ENCODE data around the gene RPS6KB2.

RPS6KB2 gene

DNA sequence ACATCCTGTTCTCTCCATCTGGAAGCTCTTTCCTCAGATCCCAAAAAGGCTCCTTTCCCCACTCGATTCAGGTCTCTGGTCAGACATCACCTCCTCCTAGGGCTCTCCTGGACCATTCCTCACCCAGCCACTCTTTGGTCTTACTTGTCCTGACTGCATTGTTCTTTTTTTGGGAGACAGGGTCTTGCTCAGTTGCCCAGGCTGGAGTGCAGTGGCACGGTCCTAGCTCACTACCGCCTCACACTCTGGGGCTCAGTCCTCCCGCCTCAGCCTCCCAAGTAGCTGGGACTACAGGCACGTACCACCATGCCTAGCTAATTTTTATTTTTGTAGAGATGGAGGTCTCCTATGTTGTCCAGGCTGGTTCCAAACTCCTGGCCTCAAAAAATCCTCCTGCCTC lies 17.2 kb downstream of the RPS6KB2 start:
- Histone ChIP-seq H3K9me3 (ENCODE audit: insufficient read depth, low read depth, low read length) (no peaks in the 10 kb centered on the region), H3K36me3 (ENCODE audit: insufficient read depth, low read depth, low read length) (peaks cover 5% of the 10 kb centered on the region), H3K9ac (ENCODE audit: low read depth, low read length) (no peak overlapping the region), H3K4me3 (ENCODE audit: low read length) (no peak overlapping the region), H3K27ac (ENCODE audit: low read length) (no peak overlapping the region), H3K27me3 (ENCODE audit: insufficient read depth, low read length) (no peaks in the 10 kb centered on the region), H3K4me1 (ENCODE audit: insufficient read depth, low read length) (no peaks in the 10 kb centered on the region)

DNA sequence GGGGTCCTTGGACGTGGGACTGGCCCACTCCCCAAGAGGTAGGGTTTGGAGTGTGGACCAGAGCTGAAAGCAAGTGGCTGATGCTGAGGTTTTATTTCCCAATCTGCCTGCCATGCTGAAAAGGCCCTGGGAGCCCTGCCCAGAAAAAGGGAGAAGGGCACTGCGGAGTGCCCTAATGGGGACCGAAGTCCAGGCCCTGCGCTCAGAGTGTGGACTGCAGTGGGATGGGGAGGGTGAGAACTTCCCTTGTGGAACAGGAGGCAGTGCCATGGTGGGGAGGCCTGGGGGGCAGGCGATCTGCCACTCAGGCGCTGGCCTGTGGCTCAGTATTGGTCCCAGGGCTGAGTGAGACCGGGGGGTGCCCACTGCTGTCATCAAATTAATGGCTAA lies 19.9 kb downstream of the RPS6KB2 start:
- Histone ChIP-seq H3K4me3 (ENCODE audit: low read length) (no peak overlapping the region), H3K27ac (ENCODE audit: low read length) (no peak overlapping the region), H3K9ac (ENCODE audit: low read depth, low read length) (no peak overlapping the region), H3K4me1 (ENCODE audit: insufficient read depth, low read length) (no peaks in the 10 kb centered on the region), H3K9me3 (ENCODE audit: insufficient read depth, low read depth, low read length) (no peaks in the 10 kb centered on the region), H3K27me3 (ENCODE audit: insufficient read depth, low read length) (no peaks in the 10 kb centered on the region), H3K36me3 (ENCODE audit: insufficient read depth, low read depth, low read length) (no peaks in the 10 kb centered on the region)

DNA sequence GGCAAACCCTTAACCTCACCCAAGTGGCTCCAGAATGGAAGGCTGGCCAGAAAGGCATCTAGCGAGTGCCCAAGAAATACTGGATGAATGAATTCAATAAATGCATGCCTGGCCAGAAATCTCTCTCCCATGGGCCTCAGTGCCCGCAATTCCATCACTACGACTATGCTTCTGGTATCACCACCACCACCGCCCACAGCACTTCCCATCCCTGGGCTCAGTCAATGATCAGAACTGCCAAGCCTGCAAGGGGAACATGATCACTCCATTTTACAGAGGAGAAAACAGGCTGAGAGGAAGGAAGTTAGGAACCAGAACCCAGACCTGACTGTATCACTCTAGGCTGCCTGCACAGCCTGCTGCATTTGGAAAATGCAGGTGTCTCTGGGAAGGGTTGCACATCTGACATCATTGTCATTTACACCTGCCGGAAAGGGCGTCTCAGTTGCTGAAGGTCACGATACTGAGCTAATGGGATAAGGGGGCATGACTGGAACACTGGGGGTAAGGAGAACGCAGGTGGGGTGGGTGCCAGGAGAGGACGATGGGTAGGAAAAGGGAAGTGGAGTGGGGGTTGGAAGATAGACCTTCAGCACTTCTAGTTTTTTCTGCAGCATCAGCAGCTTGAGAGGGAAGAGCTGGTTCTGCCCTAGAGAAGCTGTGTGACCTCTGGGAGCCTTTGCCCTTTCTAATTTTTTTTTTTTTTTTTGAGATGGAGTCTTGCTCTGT lies 21.0 kb downstream of the RPS6KB2 start:
- Histone ChIP-seq H3K36me3 (ENCODE audit: insufficient read depth, low read depth, low read length) (no peaks in the 10 kb centered on the region), H3K4me1 (ENCODE audit: insufficient read depth, low read length) (no peaks in the 10 kb centered on the region), H3K27me3 (ENCODE audit: insufficient read depth, low read length) (no peaks in the 10 kb centered on the region), H3K9ac (ENCODE audit: low read depth, low read length) (no peak overlapping the region), H3K9me3 (ENCODE audit: insufficient read depth, low read depth, low read length) (no peaks in the 10 kb centered on the region), H3K27ac (ENCODE audit: low read length) (no peak overlapping the region), H3K4me3 (ENCODE audit: low read length) (no peak overlapping the region)

DNA sequence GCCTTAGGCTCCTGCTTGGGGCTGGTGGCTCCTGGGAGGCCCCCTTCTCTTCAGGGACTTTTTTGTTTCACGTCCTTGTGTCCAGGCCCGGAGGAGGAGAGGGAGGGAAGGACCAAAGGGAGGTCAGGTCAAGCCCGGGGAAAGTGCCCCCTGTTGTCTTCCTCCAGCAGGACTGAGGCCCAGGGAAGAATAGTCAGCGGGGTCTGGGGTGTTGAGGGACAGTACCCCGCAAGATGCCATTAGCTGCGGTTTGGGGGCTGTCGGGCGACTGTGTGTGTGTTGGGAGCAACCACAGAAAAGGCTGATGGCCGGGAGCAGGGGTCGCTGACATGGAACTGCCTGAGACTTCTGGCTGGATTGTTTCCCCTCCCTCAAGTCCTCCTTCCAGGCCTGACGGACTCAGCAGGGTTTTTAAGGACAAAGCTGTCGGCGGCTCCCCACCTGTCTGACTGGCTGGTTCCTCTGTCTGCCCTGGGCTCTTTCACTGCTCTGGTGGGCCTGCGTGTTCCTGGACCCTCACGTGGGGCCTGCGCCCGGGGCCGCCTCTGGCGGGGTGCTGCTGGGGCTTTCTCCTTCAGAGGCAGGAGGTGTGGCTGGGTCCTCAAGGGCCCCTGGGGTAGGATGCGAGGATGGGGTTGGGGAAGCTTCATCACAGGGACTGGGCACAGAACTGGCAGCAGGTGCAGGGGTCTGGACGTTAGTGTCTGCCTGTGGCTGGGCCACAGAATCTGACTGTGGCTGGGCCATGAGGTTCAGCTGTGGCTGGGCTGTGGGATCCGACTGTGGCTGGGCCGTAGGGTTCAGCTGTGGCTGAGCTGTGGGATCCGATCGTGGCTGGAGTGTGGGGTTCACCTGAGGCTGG lies 22.7 kb downstream of the RPS6KB2 start:
- Histone ChIP-seq H3K9me3 (ENCODE audit: insufficient read depth, low read depth, low read length) (no peaks in the 10 kb centered on the region), H3K4me3 (ENCODE audit: low read length) (no peak overlapping the region), H3K27ac (ENCODE audit: low read length) (no peak overlapping the region), H3K4me1 (ENCODE audit: insufficient read depth, low read length) (no peaks in the 10 kb centered on the region), H3K36me3 (ENCODE audit: insufficient read depth, low read depth, low read length) (no peaks in the 10 kb centered on the region), H3K9ac (ENCODE audit: low read depth, low read length) (no peak overlapping the region), H3K27me3 (ENCODE audit: insufficient read depth, low read length) (no peaks in the 10 kb centered on the region)

DNA sequence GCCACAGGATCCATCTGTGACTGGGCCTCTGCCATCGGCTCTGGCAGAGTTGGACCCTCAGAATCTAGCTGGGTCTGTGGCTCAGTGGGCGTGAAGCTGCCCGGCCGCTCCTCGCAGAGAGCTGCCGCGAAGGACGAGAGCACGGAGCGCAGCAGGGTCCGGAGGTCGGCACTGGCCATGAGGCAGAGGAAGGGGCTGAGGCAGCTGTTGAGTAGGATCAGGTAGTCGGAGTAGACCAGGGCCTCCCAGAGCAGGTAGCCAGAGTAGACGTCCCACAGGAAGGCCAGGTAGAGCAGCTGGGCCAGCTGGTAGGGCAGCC lies 23.3 kb downstream of the RPS6KB2 start:
- no peaks in the 10 kb centered on the region for H3K9me3 ChIP-seq (ENCODE audit: insufficient read depth, low read depth, low read length)
- H3K36me3 ChIP-seq (ENCODE audit: insufficient read depth, low read depth, low read length) = no peaks in the 10 kb centered on the region
- H3K4me1 ChIP-seq (ENCODE audit: insufficient read depth, low read length) = no peaks in the 10 kb centered on the region
- no peak overlapping the region for H3K27ac ChIP-seq (ENCODE audit: low read length)
- H3K27me3 ChIP-seq (ENCODE audit: insufficient read depth, low read length) = no peaks in the 10 kb centered on the region
- no peak overlapping the region for H3K9ac ChIP-seq (ENCODE audit: low read depth, low read length)
- H3K4me3 ChIP-seq (ENCODE audit: low read length) = no peak overlapping the region

DNA sequence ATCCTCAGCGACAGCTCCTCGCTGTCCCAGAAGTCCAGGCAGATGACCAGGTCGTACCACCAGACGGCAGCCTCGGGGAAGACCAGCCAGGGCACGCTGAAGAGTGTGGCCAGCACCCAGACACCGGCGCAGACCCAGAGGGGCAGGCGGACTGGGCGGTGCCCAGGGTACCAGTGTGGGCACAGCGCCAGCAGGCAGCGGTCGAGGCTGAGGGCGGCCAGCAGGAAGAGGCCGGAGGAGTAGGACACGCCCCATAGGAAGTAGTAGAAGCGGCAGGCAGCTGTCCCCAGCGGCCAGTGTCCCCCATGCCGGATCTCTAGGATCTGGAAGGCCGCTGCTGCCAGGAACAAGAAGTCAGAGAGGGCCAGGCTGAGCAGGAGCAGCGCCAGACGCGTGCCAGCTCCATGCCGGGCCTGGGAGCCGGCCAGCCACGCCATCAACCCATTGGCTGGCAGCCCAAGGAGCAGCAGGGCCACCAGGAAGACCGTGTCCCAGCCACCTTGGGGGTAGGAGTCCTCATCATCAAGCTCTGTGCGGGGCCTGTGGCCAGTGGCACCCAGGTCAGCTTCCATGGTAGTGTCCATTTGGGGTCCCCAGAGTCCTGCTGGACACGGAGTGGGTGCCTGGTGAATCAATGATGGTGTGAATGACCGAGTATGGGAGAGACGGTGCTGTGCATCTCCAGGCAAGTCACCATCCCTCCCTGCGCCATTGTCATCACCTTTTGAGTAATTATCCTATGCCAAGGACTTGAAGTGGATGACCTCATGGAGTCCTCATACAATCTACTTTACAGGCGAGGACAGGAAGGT lies 24.1 kb downstream of the RPS6KB2 start, which contains the start of gene GPR152:
Gene GPR152 (minus strand): TSS at position 589 of the 812 bp plus-strand sequence. CDS start 5 bp downstream, at position 584.
- Histone ChIP-seq H3K27ac (ENCODE audit: low read length) (no peak within 1 kb of the TSS), H3K4me1 (ENCODE audit: insufficient read depth, low read length) (no peaks in the 10 kb centered on the region), H3K36me3 (ENCODE audit: insufficient read depth, low read depth, low read length) (no peaks in the 10 kb centered on the region), H3K9ac (ENCODE audit: low read depth, low read length) (no peak within 1 kb of the TSS), H3K9me3 (ENCODE audit: insufficient read depth, low read depth, low read length) (no peaks in the 10 kb centered on the region), H3K4me3 (ENCODE audit: low read length) (no peak within 1 kb of the TSS), H3K27me3 (ENCODE audit: insufficient read depth, low read length) (no peaks in the 10 kb centered on the region)

DNA sequence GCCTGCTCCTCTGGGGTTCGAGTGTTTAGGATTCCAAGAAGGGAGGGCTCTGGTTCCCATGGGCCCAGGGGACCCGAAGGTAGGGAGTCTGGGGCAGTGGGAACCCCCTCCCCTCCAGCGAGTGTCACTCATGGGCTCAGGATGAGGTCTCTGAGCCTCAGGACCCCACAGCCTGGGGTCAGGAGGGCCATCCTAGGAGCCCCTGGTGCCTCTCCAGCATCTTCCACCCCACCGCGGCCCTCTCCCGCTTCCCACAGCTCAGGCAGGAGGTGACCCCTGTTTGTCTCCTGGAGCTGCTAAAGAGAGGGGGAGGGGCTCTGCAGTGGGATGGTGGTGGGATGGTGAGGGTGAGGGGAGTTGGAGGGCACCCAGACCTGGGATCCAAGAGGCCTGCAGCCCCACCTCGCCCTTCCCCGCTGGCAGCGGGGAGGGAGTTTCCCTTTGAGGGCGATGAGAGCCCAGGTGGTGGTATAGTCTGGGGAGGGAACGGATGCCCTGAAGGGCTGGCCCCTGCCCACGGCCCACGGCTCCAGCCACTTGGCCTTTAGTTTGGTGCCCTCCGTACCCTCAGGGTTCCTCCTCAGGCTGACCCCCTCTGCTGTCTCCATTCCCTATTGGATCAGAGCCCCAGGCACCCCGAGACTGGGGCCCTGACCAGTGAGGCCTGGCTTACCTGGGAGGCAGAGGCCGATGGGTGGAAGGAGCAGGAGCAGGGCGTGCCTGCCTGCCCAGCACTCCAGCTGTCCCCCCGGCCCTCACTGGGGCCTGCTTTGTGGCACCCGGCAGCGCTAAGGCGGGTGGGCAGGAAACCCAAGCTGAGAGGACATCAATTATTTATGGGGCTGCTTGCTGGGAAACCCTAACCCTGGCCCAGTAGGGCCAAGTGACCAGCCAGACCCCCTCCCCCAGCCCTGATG lies 25.8 kb downstream of the RPS6KB2 start:
- no peak overlapping the region for H3K27ac ChIP-seq (ENCODE audit: low read length)
- no peaks in the 10 kb centered on the region for H3K9me3 ChIP-seq (ENCODE audit: insufficient read depth, low read depth, low read length)
- no peak overlapping the region for H3K9ac ChIP-seq (ENCODE audit: low read depth, low read length)
- no peaks in the 10 kb centered on the region for H3K27me3 ChIP-seq (ENCODE audit: insufficient read depth, low read length)
- H3K36me3 ChIP-seq (ENCODE audit: insufficient read depth, low read depth, low read length) = no peaks in the 10 kb centered on the region
- H3K4me3 ChIP-seq (ENCODE audit: low read length) = no peak overlapping the region
- H3K4me1 ChIP-seq (ENCODE audit: insufficient read depth, low read length) = no peaks in the 10 kb centered on the region

DNA sequence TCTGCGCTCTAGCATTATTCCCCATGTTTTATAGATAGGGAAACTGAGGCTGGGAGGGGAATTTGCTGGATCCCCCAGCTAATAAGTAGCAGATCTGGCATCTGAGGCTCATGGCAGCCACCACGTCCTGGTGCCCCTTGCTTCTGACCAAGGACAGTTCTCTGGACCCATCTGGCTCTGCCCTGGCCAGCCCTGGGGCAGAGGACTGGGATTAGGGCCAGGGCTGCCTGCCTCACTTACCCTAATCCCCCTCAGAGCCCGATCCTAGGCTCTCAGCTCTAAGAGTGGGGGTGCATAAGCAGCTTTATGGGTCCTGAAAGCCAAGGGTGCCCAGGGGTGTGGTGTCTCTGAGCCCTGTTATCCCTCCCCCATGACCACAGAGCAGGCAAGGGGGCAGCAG lies 26.8 kb downstream of the RPS6KB2 start, which contains the start of gene CABP4:
Gene CABP4 (plus strand): TSS at position 301 of the 400 bp plus-strand sequence. CDS start 70 bp downstream, at position 371.
- Histone ChIP-seq H3K27me3 (ENCODE audit: insufficient read depth, low read length) (no peaks in the 10 kb centered on the region; the same call in 1 of the 2 replicates), H3K9me3 (ENCODE audit: insufficient read depth, low read depth, low read length) (no peaks in the 10 kb centered on the region), H3K9ac (ENCODE audit: low read depth, low read length) (no peak within 1 kb of the TSS; the same call in 1 of the 2 replicates), H3K4me3 (ENCODE audit: low read length) (no peak within 1 kb of the TSS), H3K4me1 (ENCODE audit: insufficient read depth, low read length) (no peaks in the 10 kb centered on the region), H3K36me3 (ENCODE audit: insufficient read depth, low read depth, low read length) (no peaks in the 10 kb centered on the region), H3K27ac (ENCODE audit: low read length) (no peak within 1 kb of the TSS)

DNA sequence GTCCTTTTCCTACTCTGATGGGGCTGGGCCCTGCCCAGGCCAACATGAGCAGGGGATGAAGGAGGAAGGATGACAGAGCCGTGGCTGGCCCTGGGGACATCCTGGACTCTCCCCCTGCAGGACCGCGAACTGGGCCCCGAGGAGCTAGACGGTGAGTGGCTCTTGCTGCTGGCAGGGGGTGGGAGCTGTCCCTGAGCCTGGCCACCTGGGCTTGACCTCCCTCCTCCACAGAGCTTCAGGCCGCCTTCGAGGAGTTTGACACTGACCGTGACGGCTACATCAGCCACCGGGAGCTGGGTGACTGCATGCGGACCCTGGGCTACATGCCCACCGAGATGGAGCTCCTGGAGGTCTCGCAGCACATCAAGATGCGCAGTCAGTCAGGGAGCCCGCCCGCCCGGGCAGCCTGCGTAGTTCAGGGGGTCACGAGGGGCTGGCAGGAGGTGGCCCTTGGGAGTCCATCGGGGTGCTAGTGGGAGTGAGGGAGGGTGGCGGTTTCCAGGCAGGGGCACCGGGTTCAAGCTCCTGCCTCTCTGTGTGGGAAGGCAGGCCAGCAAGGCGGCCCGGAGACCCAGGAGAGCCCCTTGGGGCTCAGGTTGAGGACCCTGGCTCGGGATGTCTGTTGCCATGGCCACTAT lies 27.9 kb downstream of the RPS6KB2 start:
- Histone ChIP-seq H3K4me3 (ENCODE audit: low read length) (no peak overlapping the region), H3K27ac (ENCODE audit: low read length) (no peak overlapping the region), H3K36me3 (ENCODE audit: insufficient read depth, low read depth, low read length) (no peaks in the 10 kb centered on the region), H3K27me3 (ENCODE audit: insufficient read depth, low read length) (no peaks in the 10 kb centered on the region; the same call in 1 of the 2 replicates), H3K9me3 (ENCODE audit: insufficient read depth, low read depth, low read length) (no peaks in the 10 kb centered on the region), H3K9ac (ENCODE audit: low read depth, low read length) (no peak overlapping the region; the same call in 1 of the 2 replicates), H3K4me1 (ENCODE audit: insufficient read depth, low read length) (no peaks in the 10 kb centered on the region)

DNA sequence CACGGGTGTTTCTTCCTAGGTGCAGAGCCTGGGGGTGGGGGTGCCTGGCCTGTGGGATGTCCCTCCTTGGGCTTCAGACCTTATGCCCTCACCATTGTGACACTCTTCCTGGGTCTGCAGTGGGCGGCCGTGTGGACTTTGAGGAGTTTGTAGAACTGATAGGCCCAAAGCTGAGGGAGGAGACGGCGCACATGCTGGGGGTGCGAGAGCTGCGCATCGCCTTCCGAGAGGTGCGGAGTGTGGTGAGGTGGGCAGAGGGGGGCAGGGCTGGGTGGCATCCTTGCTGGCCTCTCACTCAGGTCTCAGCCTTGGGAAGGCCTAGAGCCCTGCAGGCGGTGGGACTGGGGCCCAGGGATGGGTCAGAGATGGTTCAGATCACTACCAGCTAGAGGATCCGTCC lies 29.2 kb downstream of the RPS6KB2 start:
- H3K27ac ChIP-seq (ENCODE audit: low read length) = no peak overlapping the region
- no peaks in the 10 kb centered on the region; the same call in 1 of the 2 replicates for H3K27me3 ChIP-seq (ENCODE audit: insufficient read depth, low read length)
- H3K36me3 ChIP-seq (ENCODE audit: insufficient read depth, low read depth, low read length) = no peaks in the 10 kb centered on the region
- no peak overlapping the region for H3K9ac ChIP-seq (ENCODE audit: low read depth, low read length)
- no peaks in the 10 kb centered on the region for H3K9me3 ChIP-seq (ENCODE audit: insufficient read depth, low read depth, low read length)
- no peaks in the 10 kb centered on the region for H3K4me1 ChIP-seq (ENCODE audit: insufficient read depth, low read length)
- H3K4me3 ChIP-seq (ENCODE audit: low read length) = no peak overlapping the region
